ENCODE results near the gene PHLDB3.

Gene PHLDB3

DNA sequence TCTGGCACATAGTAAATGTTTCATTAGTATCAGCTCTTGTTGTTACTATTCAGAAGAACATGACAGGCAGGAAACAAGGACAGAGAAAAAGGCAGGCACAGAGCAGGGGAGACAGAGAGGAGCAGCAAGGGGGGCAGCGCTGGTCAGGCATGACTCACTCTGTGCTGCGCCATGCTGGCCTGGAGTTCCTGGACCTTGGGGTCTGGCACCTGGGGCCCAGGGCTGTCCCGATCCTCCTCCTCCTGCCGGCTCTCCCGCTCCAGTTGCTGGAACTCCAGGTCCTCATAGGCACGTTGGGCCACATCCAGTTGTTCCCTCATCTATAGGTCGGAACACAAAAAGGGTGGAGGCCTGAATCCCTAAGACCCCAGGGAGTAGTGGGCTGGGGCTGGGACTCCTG is 7.6 kb downstream of the PHLDB3 start:
- no peak for DNase-seq

DNA sequence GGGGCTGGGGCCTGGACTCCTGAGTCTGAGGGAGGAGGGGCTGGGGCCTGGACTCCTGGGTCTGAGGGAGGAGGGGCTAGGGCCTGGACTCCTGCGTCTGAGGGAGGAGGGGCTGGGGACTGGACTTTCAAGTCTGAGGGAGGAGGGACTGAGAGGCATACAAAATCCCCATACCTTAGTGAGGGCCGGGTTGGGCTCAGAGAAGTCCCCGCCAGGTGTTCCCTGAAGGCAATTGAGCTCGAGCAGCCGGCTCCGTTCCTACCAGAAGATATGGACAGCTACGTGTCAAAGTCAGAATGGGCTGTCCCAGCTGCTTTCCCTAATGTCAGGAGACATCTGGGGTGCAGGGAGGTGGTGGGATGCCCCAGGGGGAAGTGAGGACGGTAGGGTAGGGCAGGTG is 9.5 kb downstream of the PHLDB3 start:
- DNase-seq: no peak

DNA sequence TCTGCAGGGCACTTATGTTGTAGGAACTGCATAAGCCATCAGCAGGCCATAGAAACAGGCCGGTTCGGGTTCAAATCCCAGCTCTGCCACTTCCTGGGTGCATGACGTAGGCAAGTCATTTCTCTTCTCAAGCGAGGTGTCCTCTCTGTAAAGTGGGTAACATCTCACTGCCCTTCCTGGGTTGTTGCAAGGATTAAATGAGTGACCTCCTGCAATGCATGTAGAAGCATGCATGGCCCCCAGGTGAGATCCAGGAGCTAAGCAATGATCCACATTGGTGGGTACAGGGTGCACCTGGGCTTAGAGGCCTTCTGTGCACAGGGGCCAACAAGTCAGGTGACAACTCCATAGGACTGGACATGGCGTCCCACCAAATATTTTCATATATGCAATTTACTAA is 13.8 kb downstream of the PHLDB3 start:
- no peak for DNase-seq

DNA sequence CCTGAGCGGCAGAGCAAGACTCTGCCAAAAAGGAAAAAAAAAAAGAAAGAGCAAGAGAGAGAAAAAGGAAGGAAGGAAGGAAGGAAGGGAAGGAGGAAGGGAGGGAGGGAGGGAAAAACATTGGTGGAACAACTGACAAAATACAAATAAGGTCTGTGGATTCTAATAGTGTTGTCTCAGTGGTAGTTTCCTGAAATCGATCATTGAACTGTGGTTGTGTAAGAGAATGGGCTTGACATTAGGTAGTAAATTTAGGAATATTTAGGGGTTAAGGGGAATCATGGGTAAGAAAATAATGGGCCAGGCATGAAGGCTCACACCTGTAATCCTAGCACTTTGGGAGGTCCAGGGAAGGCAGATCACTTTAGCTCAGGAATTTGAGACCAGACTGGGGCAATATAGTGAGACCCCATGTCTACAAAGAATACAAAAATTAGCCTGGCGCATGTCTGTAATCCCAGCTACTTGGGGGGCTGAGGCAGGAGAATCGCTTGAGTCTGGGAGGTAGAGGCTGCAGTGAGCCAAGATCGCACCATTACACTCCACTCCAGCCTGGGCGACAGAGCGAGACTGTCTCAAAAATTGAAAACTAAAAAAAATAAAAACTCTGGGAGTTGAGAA is 14.5 kb downstream of the PHLDB3 start:
- no peak for DNase-seq

DNA sequence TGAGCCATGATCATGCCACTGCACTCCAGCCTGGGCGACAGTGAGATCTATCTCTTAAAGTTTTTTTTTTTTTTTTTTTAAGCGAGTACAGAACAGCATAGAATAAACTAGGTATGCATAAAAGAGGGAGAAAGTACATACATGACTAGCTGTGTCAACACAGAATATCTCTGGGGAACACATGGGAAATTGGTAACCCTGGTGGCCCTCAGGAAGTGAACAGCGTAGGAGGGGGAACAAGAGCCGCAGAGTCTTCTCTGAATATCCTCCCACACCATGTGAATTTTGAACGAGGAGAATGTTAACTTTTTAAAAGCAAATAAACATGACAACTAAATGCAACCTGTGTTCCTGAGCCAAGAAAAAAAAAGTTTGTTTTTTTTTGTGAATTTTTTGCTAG is 15.2 kb downstream of the PHLDB3 start:
- no peak for DNase-seq

DNA sequence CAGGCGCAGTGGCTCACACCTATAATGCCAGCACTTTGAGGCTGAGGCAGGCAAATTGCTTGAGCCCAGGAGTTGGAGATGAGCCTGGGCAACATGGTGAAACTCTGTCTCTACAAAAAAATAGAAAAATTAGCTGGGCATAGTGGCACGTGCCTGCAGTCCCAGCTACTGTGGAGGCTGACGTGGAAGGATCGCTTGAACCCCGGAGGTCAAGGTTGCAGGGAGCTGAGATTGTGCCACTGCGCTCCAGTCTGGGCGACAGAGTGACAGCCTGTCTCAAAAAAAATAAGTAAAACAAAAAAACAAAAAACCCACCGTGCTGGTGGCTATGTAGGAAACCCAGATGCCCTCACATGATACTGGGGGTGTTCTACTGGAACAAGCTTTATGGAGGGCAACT is 16.4 kb downstream of the PHLDB3 start:
- DNase-seq: no peak

DNA sequence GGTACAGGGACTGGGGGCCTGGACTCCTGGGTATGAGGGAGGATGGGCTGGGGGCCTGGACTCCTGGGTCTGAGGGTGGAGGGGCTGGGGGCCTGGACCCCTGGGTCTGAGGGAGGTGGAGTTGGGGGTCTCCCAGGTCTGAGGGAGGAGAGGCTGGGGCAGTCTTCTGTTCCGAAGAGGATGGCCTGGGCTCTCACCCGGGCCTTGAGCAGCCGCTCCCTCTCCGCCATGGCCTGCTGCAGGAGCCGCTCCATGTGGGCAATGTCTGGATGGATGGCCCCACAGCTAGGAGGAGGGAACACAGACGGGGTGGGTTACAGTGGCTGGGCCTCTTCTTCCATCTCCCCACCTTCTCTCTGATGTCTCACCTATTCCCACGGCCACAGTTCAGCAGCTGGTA is 18.1 kb downstream of the PHLDB3 start:
- DNase-seq: no peak

DNA sequence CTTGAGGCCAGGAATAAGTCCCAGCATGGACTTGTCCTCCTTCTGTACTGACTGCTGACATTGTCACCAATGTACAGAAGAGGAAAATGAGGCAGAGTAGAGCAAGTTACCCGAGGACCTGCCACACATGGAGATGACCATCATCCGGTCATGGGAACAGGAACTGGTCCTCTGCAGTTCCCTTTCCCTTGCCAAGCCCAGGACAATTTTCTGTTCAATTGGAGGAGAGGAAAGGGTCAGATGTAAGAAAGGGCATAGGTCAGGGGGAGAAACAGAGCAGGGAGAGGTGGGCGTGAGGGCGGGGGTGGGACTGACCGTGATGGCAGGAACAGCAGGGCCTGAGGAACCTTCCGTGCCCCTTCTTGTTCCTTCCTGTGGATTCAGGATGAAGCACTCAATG is 18.6 kb downstream of the PHLDB3 start:
- no peak for DNase-seq

DNA sequence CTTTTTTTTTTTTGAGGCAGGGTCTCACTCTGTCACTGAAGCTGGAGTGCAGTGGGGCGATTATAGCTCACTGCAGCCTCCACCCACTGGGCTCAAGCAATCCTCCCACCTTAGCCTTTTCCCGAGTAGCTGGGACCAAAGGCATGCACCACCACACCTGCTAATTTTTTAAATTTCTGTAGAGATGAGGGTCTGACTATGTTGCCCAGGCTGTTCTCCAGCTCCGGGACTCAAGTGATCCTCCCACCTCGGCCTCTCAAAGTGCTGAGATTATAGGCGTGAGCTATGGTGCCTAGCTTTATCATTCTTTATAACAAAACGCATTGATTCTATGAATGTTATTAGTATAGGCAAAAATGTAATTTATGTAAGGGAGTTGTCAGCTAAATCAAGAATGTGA is 21.3 kb downstream of the PHLDB3 start:
- no peak for DNase-seq

DNA sequence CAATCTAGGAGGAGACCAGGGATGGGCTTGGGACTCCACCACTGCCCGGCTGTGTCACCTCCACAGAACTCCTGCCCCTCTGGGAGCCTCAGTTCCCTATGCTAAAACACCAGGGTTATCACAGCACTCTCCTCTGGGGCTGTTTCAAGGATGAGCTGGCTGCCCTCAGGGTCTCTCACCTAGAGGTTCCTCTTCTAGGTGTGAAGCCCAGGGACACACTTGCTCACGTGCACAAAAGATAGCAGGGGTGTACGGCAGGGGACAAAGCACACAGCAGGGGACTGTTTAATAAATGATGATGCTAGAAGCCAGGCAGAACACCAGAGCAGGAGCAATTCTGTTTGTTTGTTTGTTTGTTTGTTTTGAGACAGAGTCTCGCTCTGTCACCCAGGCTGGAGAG is 22.4 kb downstream of the PHLDB3 start:
- DNase-seq: no peak

DNA sequence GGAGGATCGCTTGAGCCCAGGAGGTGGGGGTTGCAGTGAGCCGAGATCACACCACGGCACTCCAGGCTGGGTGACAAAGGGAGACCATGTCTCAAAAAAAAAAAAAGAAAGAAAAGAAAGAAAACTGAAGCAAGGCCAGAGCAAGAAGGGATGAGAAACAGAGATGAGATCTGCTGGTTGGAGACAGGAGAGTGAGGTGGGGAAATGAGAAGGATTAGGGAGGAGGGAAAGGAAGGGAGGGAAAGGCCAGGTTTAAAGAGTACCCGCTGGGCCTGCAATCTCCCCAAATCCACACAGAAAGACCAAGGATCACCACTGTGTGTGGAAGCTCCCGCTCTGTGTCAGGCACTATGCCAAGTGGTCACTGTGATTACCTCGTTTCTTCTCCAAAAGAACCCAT is 22.8 kb downstream of the PHLDB3 start:
- no peak for DNase-seq

DNA sequence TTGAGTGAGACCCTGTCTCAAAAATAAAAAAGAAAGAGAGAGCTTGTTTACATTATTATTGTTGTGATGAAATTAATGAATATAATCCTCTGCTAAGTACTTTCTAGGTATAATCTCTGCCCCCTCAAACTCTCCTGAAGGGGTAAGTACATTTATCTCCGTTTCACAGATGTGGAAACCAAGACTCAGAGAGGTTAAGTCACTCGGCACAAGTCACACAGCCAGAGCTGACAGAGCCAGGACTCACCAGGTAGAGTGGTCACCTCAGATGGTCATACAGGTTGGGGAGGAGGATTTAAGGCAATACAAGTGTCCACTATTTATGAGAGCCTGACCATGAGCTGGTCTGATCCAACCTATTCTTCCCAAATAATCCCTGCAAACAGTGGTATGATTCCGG is 24.0 kb downstream of the PHLDB3 start:
- DNase-seq: no peak

DNA sequence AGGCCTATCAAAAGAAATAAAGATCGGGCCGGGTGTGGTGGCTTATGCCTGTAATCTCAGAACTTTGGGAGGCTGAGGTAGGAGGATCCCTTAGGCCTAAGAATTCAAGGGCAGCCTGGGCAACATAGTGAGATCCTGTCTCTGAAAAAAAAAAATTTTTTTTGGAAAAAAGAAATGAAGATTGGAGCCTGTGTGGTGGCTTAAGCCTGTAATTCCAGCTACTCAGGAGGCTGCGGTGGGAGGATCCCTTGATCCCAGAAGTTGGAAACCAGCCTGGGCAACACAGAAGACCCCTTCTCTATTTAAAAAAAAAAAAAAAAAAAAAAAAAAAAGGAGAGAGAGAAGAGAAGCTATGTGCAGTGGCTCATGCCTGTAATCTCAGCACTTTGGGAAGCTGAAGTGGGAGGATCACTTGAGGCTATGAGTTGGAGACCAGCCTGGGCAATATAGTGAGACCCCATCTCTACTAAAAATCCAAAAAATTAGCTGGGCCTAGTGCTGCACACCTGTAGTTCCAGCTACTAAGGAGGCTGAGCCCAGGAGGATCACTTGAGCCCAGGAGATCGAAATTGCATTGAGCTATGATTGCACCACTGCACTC is 24.5 kb downstream of the PHLDB3 start:
- DNase-seq: no peak

DNA sequence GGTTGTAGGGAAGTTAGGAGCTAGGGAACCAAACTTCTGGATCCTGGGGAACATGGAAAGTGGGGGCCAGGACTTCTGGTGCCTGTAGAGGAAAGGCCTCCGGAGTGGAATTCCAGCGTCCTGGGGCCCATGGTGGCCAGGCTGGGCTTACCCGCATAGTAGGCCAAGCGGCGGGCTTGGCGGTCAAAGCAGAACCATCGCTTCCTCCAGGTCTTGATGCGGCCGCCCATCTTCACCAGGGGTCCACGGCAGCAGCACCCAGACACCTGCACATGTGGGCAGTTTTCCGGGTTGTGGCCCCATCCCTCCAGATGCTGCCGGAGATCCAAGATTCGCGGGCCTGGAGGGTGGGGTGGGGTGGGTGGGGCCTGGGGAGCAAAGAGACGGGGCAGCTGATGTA is 25.3 kb downstream of the PHLDB3 start:
- no peak for DNase-seq

DNA sequence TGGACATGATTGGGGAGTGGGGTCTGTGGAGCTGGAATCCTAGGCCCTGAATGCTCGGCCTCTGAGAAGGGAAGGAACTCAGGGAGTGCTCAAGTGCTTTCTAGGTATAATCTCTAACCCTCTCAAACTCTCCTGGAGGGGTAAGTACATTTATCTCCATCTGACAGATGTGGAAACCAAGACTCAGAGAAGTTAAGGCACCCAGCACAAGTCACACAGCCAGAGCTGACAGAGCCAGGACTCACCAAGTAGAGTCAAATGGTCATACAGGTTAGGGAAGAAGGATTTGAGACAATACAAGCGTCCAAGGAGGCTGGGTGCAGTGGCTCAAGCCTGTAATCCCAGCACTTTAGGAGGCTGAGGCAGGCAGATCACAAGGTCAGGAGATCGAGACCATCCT is 26.2 kb downstream of the PHLDB3 start:
- DNase-seq: no peak

DNA sequence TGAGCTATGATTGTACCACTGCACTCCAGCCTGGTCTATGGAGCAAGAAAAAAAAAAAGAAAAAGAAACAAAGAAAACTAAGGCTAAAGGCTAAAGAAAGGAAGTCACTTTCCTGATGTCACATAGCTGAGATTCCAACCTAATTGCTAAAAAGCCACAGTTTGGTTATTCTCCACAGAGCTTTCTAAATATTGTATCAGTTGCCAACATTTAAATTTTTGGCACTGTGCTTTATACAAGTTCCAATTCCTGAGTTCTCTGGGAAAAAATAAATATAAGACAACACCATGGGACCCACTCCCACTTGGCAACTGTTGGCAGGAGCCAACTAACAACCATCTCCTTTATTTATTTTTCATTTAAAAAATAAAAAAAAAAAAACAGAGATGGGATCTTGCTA is 27.9 kb downstream of the PHLDB3 start:
- no peak for DNase-seq

DNA sequence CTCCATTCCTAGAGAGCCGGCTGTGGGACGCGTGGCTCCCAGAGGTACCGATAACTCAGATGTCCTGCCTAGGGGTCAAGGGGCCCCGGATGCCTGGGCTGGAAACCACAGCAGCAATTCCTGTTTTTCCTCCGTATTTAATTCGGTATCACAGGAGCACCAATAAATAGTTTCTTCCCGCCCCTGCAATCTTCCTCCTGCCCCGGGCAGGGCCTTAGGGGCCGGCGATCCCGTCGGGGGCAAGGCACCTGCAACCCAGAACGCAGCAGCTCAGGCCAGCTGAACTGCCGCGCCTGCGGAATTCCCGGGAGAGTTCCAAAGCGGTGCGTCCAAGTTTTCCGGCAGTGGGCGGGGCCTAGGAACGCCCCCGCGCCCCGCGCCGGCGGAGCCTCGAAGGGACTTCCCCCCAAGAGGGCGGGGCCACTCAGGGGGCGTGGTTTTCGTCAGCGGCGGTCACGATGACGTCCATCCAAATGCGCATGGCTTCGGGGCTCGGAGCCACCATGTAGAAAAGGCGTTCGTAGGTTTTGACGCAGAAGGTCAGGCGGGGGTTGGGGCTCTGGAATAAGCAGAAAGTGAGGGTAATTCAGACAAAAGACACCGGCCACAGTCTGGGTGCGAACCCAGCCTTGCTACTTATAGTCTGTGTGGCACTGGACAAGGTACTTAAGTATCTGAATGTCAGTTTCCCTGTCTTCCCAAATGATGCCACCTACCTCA is 29.4 kb downstream of the PHLDB3 start:
- peak; percentile 97 for DNase-seq

DNA sequence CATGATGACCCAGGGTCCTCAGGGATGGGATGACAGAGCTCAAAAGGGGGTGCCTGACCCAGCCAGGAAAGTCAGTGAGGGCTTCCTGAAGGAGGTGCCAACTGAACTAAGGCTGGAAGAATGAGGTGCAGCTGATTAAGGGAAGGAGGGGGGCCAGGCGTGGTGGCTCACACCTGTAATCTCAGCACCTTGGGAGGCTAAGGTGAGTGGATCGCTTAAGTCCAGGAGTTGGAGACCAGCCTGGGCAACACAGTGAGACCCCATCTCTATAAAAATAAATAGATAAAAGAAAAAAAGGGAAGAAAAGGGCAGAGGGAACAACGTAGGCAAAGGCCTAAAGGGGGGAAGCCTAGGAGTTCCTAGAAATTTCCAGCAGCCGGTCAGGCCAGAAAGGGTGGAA is 30.1 kb downstream of the PHLDB3 start:
- no peak for DNase-seq

DNA sequence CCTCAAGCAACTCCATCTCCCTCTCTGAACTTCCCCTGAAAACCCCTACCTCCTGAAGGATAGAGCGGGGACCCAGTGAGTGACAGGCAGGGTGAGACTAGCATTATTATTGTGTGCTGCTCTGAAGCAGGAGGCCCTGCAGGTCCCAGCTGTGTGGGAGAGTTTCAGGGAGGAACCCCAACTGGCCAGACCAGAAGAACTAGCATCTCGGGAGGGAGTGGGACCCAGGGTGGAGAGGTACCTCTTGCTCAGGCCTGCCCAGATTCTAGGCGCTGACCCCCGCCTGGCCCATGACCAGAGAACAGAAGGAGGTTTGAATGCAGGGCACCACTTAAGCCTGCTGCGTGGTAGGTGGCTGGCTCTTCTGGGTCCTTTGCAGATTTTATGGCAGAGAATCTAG is 33.5 kb downstream of the PHLDB3 start:
- no peak for DNase-seq

DNA sequence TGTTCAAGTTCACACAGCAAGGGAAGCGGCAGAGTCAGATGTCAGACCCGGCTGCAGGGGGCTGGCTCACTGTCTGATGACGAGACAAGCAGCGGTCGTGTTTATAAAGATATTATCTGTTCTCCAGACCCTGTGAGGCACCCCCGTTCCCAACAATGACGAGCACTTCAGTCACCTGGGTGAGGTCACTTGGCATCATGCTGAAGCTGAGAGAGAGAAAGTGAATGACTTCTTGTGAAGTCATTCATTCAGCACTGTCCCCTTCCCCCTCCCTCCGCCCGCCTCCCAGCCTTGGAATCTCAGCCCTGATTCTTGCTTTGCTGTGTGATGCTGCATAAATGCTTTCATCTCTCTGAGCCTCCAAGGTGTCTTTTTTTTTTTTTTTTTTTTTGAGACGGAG is 34.3 kb downstream of the PHLDB3 start:
- no peak for DNase-seq

DNA sequence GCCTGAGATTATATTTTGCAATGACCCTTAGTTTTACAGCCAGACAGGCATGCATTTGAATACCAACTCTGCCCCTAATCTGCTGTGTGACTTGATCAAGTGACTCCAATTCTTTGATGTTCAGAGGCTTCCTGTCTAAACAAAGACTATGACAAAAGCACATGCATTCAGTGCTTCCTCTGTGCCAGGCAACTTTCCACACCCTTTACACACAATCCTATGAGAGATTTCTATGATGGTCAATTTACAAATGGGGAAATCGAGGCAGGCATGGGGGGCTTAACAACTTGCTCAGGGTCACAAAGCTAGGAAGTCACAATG is 35.4 kb downstream of the PHLDB3 start:
- DNase-seq: no peak

DNA sequence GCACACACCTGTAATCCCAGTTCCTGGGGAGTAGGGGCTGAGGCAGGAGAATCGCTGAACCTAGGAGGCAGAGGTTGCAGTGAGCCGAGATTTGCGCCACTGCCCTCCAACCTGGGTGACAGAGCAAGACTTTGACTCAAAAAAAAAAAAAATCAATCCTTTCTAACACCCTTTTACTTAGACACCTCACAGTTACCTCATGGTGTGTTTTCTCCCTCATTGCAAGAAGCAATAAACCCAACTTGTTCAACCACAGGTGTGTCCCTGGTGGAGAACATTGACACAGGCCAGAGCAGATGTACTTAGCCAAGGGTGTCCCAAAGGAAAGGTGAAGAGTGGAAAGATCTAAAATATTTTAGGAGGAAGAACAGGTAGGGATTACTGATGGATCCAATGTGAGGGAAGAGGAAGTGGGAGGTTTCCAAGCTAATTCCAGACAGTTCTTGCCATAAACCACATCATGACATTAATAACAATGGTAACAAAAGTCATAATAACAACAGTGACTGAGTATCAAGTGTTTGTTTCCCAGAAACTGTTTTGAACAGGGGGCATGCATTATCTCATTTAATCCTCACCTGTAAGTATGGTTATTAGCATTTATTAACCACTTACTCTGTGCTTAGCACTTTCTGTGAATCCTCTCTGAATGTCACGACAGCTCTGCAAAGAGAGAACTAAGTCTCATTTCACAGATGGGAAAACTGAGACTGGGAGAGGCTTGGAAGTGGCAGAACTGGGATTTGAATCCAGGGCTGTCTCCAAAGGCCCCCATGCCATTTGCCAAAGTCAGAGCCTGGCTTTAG is 36.0 kb downstream of the PHLDB3 start:
- no peak for DNase-seq

DNA sequence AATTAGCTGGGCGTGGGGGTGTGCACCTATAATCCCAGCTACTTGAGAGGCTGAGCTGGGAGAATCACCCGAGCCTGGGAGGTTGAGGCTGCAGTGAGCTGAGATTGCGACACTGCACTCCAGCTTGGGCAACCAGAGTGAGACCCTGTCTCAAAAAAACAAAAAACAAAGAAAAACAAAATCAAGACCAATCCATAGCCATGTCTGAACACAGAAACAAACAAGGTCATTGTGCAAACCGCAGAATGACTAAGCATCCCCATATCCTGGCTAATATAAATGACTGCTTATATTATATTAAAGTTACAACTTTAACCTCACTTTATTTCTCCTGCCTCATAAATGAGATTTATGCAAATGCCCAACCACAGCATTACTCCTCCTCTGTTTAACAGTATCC is 36.8 kb downstream of the PHLDB3 start:
- DNase-seq: no peak

DNA sequence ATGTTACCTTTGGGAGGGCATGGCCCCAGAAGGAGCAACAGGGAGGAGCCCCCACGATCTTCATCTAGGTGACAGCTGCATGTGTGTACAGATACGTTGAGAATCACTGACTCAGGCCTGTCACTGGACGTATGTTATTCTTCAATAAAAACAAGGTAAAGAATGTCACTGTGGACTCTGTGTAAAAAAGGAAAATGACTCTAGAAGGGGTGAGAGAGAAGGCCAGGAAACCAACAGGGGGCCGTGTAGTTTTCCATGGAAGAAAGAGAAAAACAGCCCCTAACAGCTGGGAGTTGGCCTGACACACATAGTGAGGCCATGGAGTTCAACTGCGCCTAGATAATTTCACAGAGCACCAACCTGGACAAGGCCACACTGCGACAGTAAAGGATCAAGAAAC is 37.3 kb downstream of the PHLDB3 start:
- DNase-seq: no peak

Measured in eye (tissue), 1 donor.